Common myeloid progenitor, CD34-positive (primary cell): Measurements from ENCODE around the gene SUCO.
"Not testable (repeated sequence)": the region's sequence is repeated elsewhere in the genome, so short reads cannot be mapped to it uniquely, and the experiment has no call there.

Experiments used
- CTCF ChIA-PET: fragments of 350-600 bp; sonication (Branson Sonifier 250); formaldehyde crosslinking; loops from one replicate; lab custom pipeline; 2021; ENCODE audit warnings: antibody characterized with exemption; lab: Charles Lee
- POLR2A ChIA-PET: fragments of 350-600 bp; sonication (Branson Sonifier 250); formaldehyde crosslinking; loops from one replicate; lab custom pipeline; 2021; ENCODE audit warnings: antibody characterized with exemption; lab: Charles Lee
- DNase-seq, 3 donors: peaks; one replicate each; pipeline versions ENCODE4 v3.0.0 to v3.0.0-alpha.2; 2013
- H3K27ac ChIP-seq, 2 experiments: 1 replicate in 1 of 2; 2 replicates in 1 of 2; pipeline ENCODE4 v1.7.0; 2013; ENCODE audit warnings: inconsistent platforms in 2 of 2, low read length in 2 of 2, mild to moderate bottlenecking in 2 of 2, low read depth in 1 of 2, moderate library complexity in 1 of 2; ENCODE audit not compliant: severe bottlenecking in 2 of 2, insufficient read depth in 1 of 2, poor library complexity in 1 of 2
- H3K27me3 ChIP-seq, 5 experiments: replicated peaks in 2 of 5; 1 replicate in 3 of 5; 2 replicates in 2 of 5; pipeline versions ENCODE4 v1.6.1 to v1.7.0; 2013; ENCODE audit warnings: low read length in 4 of 5, mild to moderate bottlenecking in 2 of 5, moderate library complexity in 2 of 5, inconsistent platforms in 1 of 5; ENCODE audit not compliant: insufficient read depth in 5 of 5, control insufficient read depth in 4 of 5
- H3K36me3 ChIP-seq, 4 experiments: 1 replicate in 2 of 4; 2 replicates in 2 of 4; pipeline versions ENCODE4 v1.6.1 to v1.7.0; 2013; ENCODE audit warnings: low read length in 3 of 4, control low read depth in 1 of 4, mild to moderate bottlenecking in 1 of 4; ENCODE audit not compliant: control insufficient read depth in 4 of 4, insufficient read depth in 4 of 4
- H3K4me1 ChIP-seq, 4 experiments: 1 replicate in 3 of 4; 2 replicates in 1 of 4; pipeline versions ENCODE4 v1.6.1 to v1.7.1; 2013; ENCODE audit warnings: low read length in 3 of 4, mild to moderate bottlenecking in 3 of 4, control low read depth in 1 of 4, inconsistent platforms in 1 of 4, moderate library complexity in 1 of 4; ENCODE audit not compliant: control insufficient read depth in 4 of 4, insufficient read depth in 4 of 4; ENCODE audit errors: control extremely low read depth in 1 of 4
- H3K4me3 ChIP-seq, 7 experiments: 1 replicate in 4 of 7; 2 replicates in 3 of 7; pipeline versions ENCODE4 v1.5.1 to v1.7.0; 2013; ENCODE audit warnings: mild to moderate bottlenecking in 7 of 7, low read length in 6 of 7, moderate library complexity in 6 of 7, inconsistent platforms in 2 of 7, low read depth in 2 of 7, control low read depth in 1 of 7; ENCODE audit not compliant: insufficient read depth in 4 of 7, control insufficient read depth in 1 of 7; ENCODE audit errors: extremely low read depth in 1 of 7
- H3K9me3 ChIP-seq, 5 experiments: 1 replicate in 4 of 5; 2 replicates in 1 of 5; pipeline versions ENCODE4 v1.6.1 to v1.7.1; 2013; ENCODE audit warnings: low read length in 4 of 5, mild to moderate bottlenecking in 2 of 5, inconsistent platforms in 1 of 5, low read depth in 1 of 5, moderate library complexity in 1 of 5; ENCODE audit not compliant: control insufficient read depth in 4 of 5, insufficient read depth in 2 of 5; ENCODE audit errors: control extremely low read depth in 1 of 5
- WGBS: methylation state at CpG from one replicate; pipeline ENCODE4 v1.1.5; 2013; ENCODE audit not compliant: insufficient coverage; 5-methylcytosine and 5-hydroxymethylcytosine counted together

SUCO gene

GRCh38 chr1:172488393-172488792 lies 44.6 kb upstream of the SUCO start:
- POLR2A ChIA-PET: no interaction called here

DNA sequence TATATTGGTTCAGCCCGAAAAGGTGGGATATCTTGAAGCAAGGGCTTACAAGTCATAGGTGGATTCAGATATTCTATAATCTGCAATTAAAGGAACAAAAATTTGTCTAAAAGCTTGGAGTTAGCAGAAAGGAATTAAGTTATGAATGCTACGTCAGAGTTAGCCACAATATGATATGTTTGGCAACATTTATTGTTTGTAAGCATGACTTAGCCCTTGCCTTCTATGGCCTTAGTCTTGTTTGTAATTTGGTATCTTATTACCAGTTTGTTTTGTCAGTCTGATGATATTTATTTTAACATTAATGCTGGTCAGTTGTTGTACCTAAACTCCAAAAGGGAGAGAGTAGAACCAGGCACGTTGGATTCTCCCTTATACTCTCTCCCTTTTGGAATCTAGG lies 43.1 kb upstream of the SUCO start:
- no peak overlapping the region for H3K4me3 ChIP-seq
- 90% methylated on average over 3 of the region's 3 CpGs for WGBS
- no peaks in the 10 kb centered on the region for H3K9me3 ChIP-seq
- H3K27me3 ChIP-seq: no peaks in the 10 kb centered on the region
- H3K4me1 ChIP-seq: peaks cover 0 to 12% (median 5%) of the 10 kb centered on the region in 4 experiments
- CTCF ChIA-PET: interaction anchor here (1.3 kb wide), 1 partner anchor 11 kb away, joined by 3 read pairs; no protein-coding TSS in a partner anchor
- POLR2A ChIA-PET: no interaction called here
- no peak for DNase-seq
- H3K27ac ChIP-seq: no peak overlapping the region
- no peaks in the 10 kb centered on the region for H3K36me3 ChIP-seq

More at GRCh38 chr1:172488393-172488792, 44.6 kb upstream of the SUCO start:
- H3K4me3 ChIP-seq: no peak overlapping the region
- CTCF ChIA-PET: interaction anchor here (1.3 kb wide), 1 partner anchor 12 kb away, joined by 3 read pairs; no protein-coding TSS in a partner anchor
- WGBS: 90% methylated on average over 2 of the region's 3 CpGs
- no peaks in the 10 kb centered on the region for H3K27me3 ChIP-seq
- DNase-seq: no peak
- H3K9me3 ChIP-seq: no peaks in the 10 kb centered on the region
- peaks cover 0 to 12% (median 5%) of the 10 kb centered on the region in 4 experiments for H3K4me1 ChIP-seq
- no peak overlapping the region for H3K27ac ChIP-seq
- no peaks in the 10 kb centered on the region for H3K36me3 ChIP-seq

GRCh38 chr1:172492421-172492820 lies 40.5 kb upstream of the SUCO start:
- ChIA-PET CTCF (no interaction called here), POLR2A (no interaction called here)
- Histone ChIP-seq H3K9me3 (no peaks in the 10 kb centered on the region), H3K4me1 (peaks cover 0 to 6% (median 2%) of the 10 kb centered on the region in 4 experiments), H3K4me3 (no peak overlapping the region), H3K36me3 (no peaks in the 10 kb centered on the region), H3K27ac (no peak overlapping the region), H3K27me3 (no peaks in the 10 kb centered on the region)
- WGBS: no CpG with 5 or more reads among the region's 1 CpG
- no peak for DNase-seq

DNA sequence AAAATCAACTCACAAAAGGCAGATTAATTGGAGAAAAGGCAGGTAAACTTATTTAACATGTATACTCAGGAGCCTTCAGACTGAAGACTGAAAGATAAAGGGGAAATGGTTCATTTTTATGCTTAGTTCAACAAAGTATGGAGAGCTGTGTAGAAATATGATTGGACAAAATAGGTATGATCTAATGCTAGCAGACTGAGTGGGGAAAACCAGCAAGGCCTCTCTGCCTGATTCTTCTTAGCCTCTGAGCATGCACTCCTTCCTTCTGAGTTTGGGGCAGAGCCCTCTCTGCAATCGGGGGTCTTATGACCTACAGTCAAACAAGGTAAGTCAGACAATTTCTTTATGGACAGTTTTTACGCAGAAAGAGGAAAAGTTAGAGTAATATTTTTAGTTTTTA lies 38.8 kb upstream of the SUCO start:
- H3K4me1 ChIP-seq: no peaks in the 10 kb centered on the region
- DNase-seq: no peak
- 100% methylated on average over 1 of the region's 2 CpGs for WGBS
- no peaks in the 10 kb centered on the region for H3K9me3 ChIP-seq
- H3K27me3 ChIP-seq: no peaks in the 10 kb centered on the region
- ChIA-PET CTCF (interaction anchor here (0.6 kb wide), 1 partner anchor 808 kb away, joined by 4 read pairs; no protein-coding TSS in a partner anchor), POLR2A (no interaction called here)
- no peak overlapping the region for H3K27ac ChIP-seq
- H3K4me3 ChIP-seq: no peak overlapping the region
- H3K36me3 ChIP-seq: no peaks in the 10 kb centered on the region

DNA sequence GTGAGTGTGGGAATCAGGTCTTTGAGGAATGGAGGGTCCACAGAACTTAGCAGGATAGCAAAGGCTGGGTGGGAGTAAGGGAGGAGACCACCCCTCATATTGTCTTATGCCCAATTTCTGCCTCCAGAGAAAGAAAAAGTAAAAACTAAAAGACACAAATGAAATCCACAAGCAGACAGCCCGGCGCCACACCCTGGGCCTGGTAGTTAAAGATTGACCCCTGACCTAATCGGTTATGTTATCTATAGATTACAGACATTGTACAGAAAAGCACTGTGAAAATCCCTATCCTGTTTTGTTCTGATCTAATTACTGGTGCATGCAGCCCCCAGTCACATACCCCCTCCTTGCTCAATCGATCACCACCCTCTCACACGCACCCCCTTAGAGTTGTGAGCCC lies 36.8 kb upstream of the SUCO start:
- POLR2A ChIA-PET, H3K36me3 ChIP-seq, H3K9me3 ChIP-seq, H3K4me3 ChIP-seq, H3K27me3 ChIP-seq, H3K27ac ChIP-seq, H3K4me1 ChIP-seq, DNase-seq: not testable (repeated sequence)
- 89% methylated on average over 1 of the region's 5 CpGs for WGBS
- CTCF ChIA-PET: interaction anchor here (1.3 kb wide), 1 partner anchor 17 kb away, joined by 3 read pairs; no protein-coding TSS in a partner anchor

- Histone ChIP-seq H3K4me1 (no peaks in the 10 kb centered on the region), H3K36me3 (no peaks in the 10 kb centered on the region), H3K27me3 (no peaks in the 10 kb centered on the region), H3K27ac (no peak overlapping the region), H3K4me3 (no peak overlapping the region), H3K9me3 (no peaks in the 10 kb centered on the region)
- WGBS: 100% methylated on average over 1 of the region's 1 CpG
- ChIA-PET POLR2A (no interaction called here), CTCF (interaction anchor here (1.0 to 1.3 kb wide), 2 partner anchors 16 to 59 kb away, joined by 3 read pairs; no protein-coding TSS in a partner anchor)
- DNase-seq: no peak
Measured at GRCh38 chr1:172496678-172497077, 36.3 kb upstream of the SUCO start.

DNA sequence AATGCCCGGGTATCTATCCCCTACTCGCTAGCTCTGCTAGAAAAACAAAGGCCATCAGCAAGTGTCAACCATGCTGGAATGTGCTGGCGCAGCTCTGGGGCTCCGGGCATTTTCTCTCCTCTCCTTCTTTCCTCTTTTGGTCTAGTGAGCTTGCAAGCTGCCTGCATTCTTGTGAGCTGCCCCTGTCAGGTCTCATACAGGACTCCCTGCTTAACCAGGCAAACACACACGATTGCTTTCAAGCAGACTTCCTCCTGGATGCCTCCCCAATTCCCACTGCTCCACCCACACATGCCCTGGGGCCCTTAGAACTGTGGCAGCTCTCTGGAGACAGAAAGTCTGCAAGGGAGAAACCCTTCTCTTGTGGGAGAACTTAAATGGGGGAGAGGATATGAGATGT lies 35.7 kb upstream of the SUCO start:
- H3K36me3 ChIP-seq: no peaks in the 10 kb centered on the region
- no peaks in the 10 kb centered on the region for H3K27me3 ChIP-seq
- ChIA-PET POLR2A (no interaction called here), CTCF (interaction anchor here (1.0 to 1.8 kb wide), 2 partner anchors 59 to 66 kb away, joined by 3 read pairs; no protein-coding TSS in a partner anchor)
- H3K4me1 ChIP-seq: no peaks in the 10 kb centered on the region
- H3K4me3 ChIP-seq: no peak overlapping the region
- H3K9me3 ChIP-seq: no peaks in the 10 kb centered on the region
- 91% methylated on average over 4 of the region's 5 CpGs for WGBS
- DNase-seq: no peak
- H3K27ac ChIP-seq: no peak overlapping the region
